ENCODE data around the gene AADAC.

- TF ChIP-seq POLR2A (IDR thresholded peaks at IDR 0.05) = no peak
- no peak for TF ChIP-seq CTCF (IDR thresholded peaks at IDR 0.05)
Measured at GRCh38 chr3:151795276-151795675, 18.6 kb upstream of the AADAC start.
